OCI-LY3 (cell line): ENCODE measurements around the gene EYA4.

ENCODE experiments used
- H2AFZ ChIP-seq: fragments of 200-600, 300-600 bp; shearing (Covaris generic); 2 replicates; pipeline ENCODE4 v1.6.0; 2014; ENCODE audit warnings: antibody characterized with exemption, low read depth, low read length
- H3K27ac ChIP-seq: fragments of 200-600, 300-600 bp; sonication (generic); 2 replicates; pipeline ENCODE4 v1.5.1; 2014; ENCODE audit warnings: mild to moderate bottlenecking, low read length, moderate library complexity, mixed read lengths
- H3K27me3 ChIP-seq: fragments of 200-600, 300-600 bp; sonication (generic); 2 replicates; pipeline ENCODE4 v1.6.1; 2014; ENCODE audit warnings: low read depth, low read length, mixed read lengths
- H3K36me3 ChIP-seq: fragments of 200-600, 300-600 bp; sonication (generic); replicated peaks from 2 replicates; pipeline ENCODE3; 2014; ENCODE audit warnings: low read depth, low read length, mixed read lengths
- H3K4me1 ChIP-seq: fragments of 300-600, 200-600 bp; sonication (generic); 2 replicates; pipeline ENCODE4 v1.6.1; 2014; ENCODE audit warnings: low read length, mixed read lengths
- H3K4me2 ChIP-seq: fragments of 200-600, 300-600 bp; sonication (generic); 2 replicates; pipeline ENCODE4 v1.6.1; 2014; ENCODE audit warnings: low read length, mixed read lengths
- H3K4me3 ChIP-seq: fragments of 300-600, 200-600 bp; sonication (generic); 2 replicates; pipeline ENCODE4 v1.5.1; 2014; ENCODE audit warnings: antibody characterized with exemption, mild to moderate bottlenecking, low read length, moderate library complexity
- H3K79me2 ChIP-seq: fragments of 300-600, 200-600 bp; shearing (Covaris generic); 2 replicates; pipeline ENCODE4 v1.6.1; 2014; ENCODE audit warnings: mild to moderate bottlenecking, low read length, mixed read lengths
- H3K9ac ChIP-seq: fragments of 300-600, 200-600 bp; shearing (Covaris generic); 2 replicates; pipeline ENCODE4 v1.6.0; 2014; ENCODE audit warnings: mild to moderate bottlenecking, low read length, moderate library complexity
- H3K9me3 ChIP-seq: fragments of 200-600, 300-600 bp; shearing (Covaris generic); 2 replicates; pipeline ENCODE4 v1.6.1; 2014; ENCODE audit warnings: low read length, mixed read lengths; ENCODE audit not compliant: insufficient read depth
- H4K20me1 ChIP-seq: fragments of 200-600, 300-600 bp; sonication (generic); 2 replicates; pipeline ENCODE4 v1.6.1; 2016; ENCODE audit warnings: low read length, mixed read lengths; ENCODE audit not compliant: insufficient read depth
- EZH2phosphoT487 ChIP-seq: fragments of 200-600 bp; shearing (Covaris generic); IDR thresholded peaks from 2 replicates; pipeline ENCODE4 v1.6.1; 2018; ENCODE audit warnings: antibody characterized with exemption, mixed run types, low read depth
- TF ChIP-seq, protein P1 (sequence below): fragments of 200-600, 300-600 bp; sonication (generic); IDR thresholded peaks from 2 replicates; pipeline ENCODE4 v1.5.1; 2014; ENCODE audit warnings: antibody characterized with exemption, low read length, low read depth

The EYA4 gene

DNA sequence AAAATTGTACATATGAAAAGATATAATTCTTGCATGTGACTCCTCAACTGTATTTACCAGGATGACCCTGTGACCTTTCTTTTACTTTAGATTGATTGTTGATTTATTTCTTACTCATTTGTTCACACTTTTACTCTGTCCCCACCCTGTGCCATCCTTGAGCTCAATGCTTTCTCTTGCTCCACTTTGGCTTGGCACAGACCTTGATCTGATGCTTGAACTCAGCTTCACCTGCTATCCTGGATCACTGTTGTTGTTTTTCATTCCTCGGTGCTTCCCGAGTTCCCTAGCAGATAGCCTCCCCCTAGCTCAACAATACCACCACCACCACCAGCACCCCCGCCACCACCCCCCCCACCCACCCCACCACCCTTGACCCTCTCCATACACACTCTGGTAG is 102.1 kb downstream of the EYA4 start:
- Histone ChIP-seq H2AFZ (no peak overlapping the region), H3K4me1 (no peaks in the 10 kb centered on the region), H3K27ac (no peak overlapping the region)

DNA sequence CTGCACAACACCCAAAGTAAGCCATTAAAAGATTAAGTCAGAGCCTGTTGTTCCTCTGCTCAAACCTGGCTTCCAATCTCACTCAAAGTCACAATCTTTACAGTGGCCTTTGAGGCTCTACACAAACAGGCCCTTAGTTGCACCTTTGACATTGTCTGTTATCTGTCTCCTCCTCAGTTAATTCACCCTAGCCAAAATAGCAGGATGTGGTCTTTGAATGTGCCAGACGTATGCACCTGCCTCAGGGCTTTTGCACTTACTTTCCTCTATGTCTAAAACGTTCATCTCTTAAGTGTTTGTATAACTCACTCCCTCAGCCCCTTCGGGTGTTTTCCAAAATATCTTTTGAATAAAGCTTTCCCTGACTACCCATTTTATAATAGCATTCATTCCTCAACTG is 107.7 kb downstream of the EYA4 start:
- H3K9ac ChIP-seq: no peak overlapping the region
- no peaks in the 10 kb centered on the region for H3K79me2 ChIP-seq
- H2AFZ ChIP-seq: no peak overlapping the region
- H3K4me2 ChIP-seq: no peak overlapping the region
- no peak overlapping the region for H3K27ac ChIP-seq
- no peaks in the 10 kb centered on the region for H3K27me3 ChIP-seq
- TF ChIP-seq EZH2phosphoT487: no peak
- TF ChIP-seq, protein P1, sequence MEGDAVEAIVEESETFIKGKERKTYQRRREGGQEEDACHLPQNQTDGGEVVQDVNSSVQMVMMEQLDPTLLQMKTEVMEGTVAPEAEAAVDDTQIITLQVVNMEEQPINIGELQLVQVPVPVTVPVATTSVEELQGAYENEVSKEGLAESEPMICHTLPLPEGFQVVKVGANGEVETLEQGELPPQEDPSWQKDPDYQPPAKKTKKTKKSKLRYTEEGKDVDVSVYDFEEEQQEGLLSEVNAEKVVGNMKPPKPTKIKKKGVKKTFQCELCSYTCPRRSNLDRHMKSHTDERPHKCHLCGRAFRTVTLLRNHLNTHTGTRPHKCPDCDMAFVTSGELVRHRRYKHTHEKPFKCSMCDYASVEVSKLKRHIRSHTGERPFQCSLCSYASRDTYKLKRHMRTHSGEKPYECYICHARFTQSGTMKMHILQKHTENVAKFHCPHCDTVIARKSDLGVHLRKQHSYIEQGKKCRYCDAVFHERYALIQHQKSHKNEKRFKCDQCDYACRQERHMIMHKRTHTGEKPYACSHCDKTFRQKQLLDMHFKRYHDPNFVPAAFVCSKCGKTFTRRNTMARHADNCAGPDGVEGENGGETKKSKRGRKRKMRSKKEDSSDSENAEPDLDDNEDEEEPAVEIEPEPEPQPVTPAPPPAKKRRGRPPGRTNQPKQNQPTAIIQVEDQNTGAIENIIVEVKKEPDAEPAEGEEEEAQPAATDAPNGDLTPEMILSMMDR: no peak
- H3K36me3 ChIP-seq: no peaks in the 10 kb centered on the region
- no peaks in the 10 kb centered on the region for H3K4me1 ChIP-seq
- H3K9me3 ChIP-seq: no peaks in the 10 kb centered on the region
- no peak overlapping the region for H3K4me3 ChIP-seq
- no peaks in the 10 kb centered on the region for H4K20me1 ChIP-seq

More for the DNA sequence above, 102.1 kb downstream of the EYA4 start:
- no peaks in the 10 kb centered on the region for H3K79me2 ChIP-seq
- H3K9me3 ChIP-seq: no peaks in the 10 kb centered on the region
- no peak overlapping the region for H3K4me3 ChIP-seq
- no peak overlapping the region for H3K9ac ChIP-seq
- no peaks in the 10 kb centered on the region for H3K36me3 ChIP-seq
- no peak for TF ChIP-seq EZH2phosphoT487
- TF ChIP-seq, protein P1: no peak
- no peaks in the 10 kb centered on the region for H3K27me3 ChIP-seq
- no peak overlapping the region for H3K4me2 ChIP-seq
- no peaks in the 10 kb centered on the region for H4K20me1 ChIP-seq

DNA sequence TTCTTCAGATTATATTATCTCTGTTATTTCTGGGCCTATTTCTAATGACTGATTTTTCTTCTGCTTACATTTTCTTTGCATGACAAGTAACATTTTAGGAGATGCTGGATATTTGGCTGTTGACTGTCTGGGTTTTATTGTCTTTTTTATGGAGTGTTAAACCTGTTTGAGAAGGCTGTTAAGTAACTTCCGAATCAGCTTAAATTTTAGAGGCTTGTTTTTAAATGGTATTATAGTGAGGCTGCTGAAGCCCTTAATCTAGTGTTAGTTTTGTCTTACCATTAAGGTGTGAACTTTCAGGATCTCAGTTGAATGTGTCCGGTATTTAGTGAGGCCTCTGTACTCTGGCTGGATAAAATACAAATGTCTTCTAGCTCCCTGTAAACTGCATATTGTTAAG is 109.8 kb downstream of the EYA4 start:
- Histone ChIP-seq H3K79me2 (no peaks in the 10 kb centered on the region), H3K9ac (no peak overlapping the region), H3K4me2 (no peak overlapping the region), H3K27ac (no peak overlapping the region), H3K4me1 (no peaks in the 10 kb centered on the region), H4K20me1 (no peaks in the 10 kb centered on the region), H2AFZ (no peak overlapping the region), H3K27me3 (no peaks in the 10 kb centered on the region), H3K36me3 (no peaks in the 10 kb centered on the region), H3K9me3 (no peaks in the 10 kb centered on the region), H3K4me3 (no peak overlapping the region)
- TF ChIP-seq EZH2phosphoT487: no peak
- TF ChIP-seq, protein P1: no peak

DNA sequence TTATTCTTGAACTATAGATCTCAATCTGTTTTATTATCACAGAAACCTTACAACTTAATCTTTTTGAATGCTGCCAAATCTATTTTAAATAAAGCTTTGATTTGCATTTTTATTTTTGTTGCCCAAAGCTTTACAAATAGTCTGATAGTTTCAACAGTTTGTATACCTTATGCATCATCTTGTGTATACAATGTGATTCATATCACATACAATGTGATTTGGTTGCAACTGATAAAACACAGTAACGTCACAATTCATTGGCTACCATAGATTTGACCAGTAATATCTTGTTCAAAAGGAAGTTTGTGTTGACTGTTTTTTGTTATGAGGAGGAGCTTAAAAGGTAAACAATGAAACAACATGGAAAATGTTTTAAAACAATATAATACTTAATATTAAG is 110.9 kb downstream of the EYA4 start:
- Histone ChIP-seq H2AFZ (no peak overlapping the region), H3K4me1 (no peaks in the 10 kb centered on the region), H3K27me3 (no peaks in the 10 kb centered on the region), H3K9ac (no peak overlapping the region), H3K4me2 (no peak overlapping the region), H4K20me1 (no peaks in the 10 kb centered on the region), H3K27ac (no peak overlapping the region), H3K36me3 (no peaks in the 10 kb centered on the region), H3K4me3 (no peak overlapping the region), H3K79me2 (no peaks in the 10 kb centered on the region), H3K9me3 (no peaks in the 10 kb centered on the region)
- TF ChIP-seq EZH2phosphoT487: no peak
- TF ChIP-seq, protein P1: no peak
